Thymus (tissue), 14 donors: ENCODE data around the gene DBP. TPM values are rescaled to one million over a fixed set of nuclear protein-coding genes. Genes with fewer than 3 reads are reported as not detected.
"Not testable (repeated sequence)": the region's sequence is repeated elsewhere in the genome, so short reads cannot be mapped to it uniquely, and the experiment has no call there.

Source experiments
- DNase-seq, 9 donors: peaks; one replicate each; pipeline ENCODE4 v3.0.0-alpha.2; 2013; ENCODE audit warnings: low spot score in 9 of 9, low read depth in 6 of 9, missing footprints in 1 of 9
- H3K27ac ChIP-seq, 2 donors: one replicate each; pipeline ENCODE4 v1.5.1; 2013; ENCODE audit warnings: control low read depth in 1 of 2, low read depth in 1 of 2, low read length in 1 of 2, mild to moderate bottlenecking in 1 of 2, moderate library complexity in 1 of 2
- H3K27me3 ChIP-seq, 2 donors: one replicate each; pipeline ENCODE4 v1.5.1; 2013; ENCODE audit warnings: low read length in 1 of 2; ENCODE audit not compliant: control insufficient read depth in 2 of 2, insufficient read depth in 1 of 2
- H3K36me3 ChIP-seq, 2 donors: one replicate each; pipeline ENCODE4 v1.5.1; 2013; ENCODE audit warnings: low read length in 1 of 2, mild to moderate bottlenecking in 1 of 2, moderate library complexity in 1 of 2; ENCODE audit not compliant: control insufficient read depth in 2 of 2, insufficient read depth in 2 of 2
- H3K4me1 ChIP-seq, 2 donors: one replicate each; pipeline ENCODE4 v1.5.1; 2013; ENCODE audit warnings: low read length in 2 of 2; ENCODE audit not compliant: control insufficient read depth in 2 of 2, insufficient read depth in 2 of 2
- H3K4me3 ChIP-seq, 2 donors: one replicate each; pipeline ENCODE4 v1.5.1; 2013; ENCODE audit warnings: low read length in 2 of 2, control low read depth in 1 of 2, mild to moderate bottlenecking in 1 of 2
- H3K9me3 ChIP-seq, 2 donors: one replicate each; pipeline ENCODE4 v1.5.1; 2013; ENCODE audit warnings: low read length in 1 of 2, mild to moderate bottlenecking in 1 of 2; ENCODE audit not compliant: control insufficient read depth in 2 of 2, insufficient read depth in 1 of 2
- WGBS: extraction: QIAGEN DNeasy Blood & Tissue Kit; methylation state at CpG from one replicate; pipeline ENCODE4 v1.1.7; 2013; 5-methylcytosine and 5-hydroxymethylcytosine counted together
- long read RNA-seq, 10 donors: transcript quantifications; one replicate each; lab custom pipeline, GENCODE V29; 2026
- polyA plus RNA-seq: library from polyadenylated mRNA; stranded (reverse); fragments of 200-250 nt; gene quantifications from one replicate; pipeline ENCODE4 v1.2.3, GENCODE V29; 2013
- total RNA-seq: library from RNA; stranded (reverse); fragments of 120-200 nt; gene quantifications from one replicate; pipeline ENCODE4 v1.2.4, GENCODE V29; 2013
- donor health status: healthy.

The DBP gene, protein sequence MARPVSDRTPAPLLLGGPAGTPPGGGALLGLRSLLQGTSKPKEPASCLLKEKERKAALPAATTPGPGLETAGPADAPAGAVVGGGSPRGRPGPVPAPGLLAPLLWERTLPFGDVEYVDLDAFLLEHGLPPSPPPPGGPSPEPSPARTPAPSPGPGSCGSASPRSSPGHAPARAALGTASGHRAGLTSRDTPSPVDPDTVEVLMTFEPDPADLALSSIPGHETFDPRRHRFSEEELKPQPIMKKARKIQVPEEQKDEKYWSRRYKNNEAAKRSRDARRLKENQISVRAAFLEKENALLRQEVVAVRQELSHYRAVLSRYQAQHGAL
- total RNA-seq, result 15.8 TPM
- polyA plus RNA-seq, result 21.2 TPM
- long read RNA-seq, donor 1, partial matches to known transcripts, result 0 of 1 reads
- long read RNA-seq, donor 1, other reads (novel, unspliced or antisense), result 0 of 1 reads
- long read RNA-seq, donor 2, full-length matches to known transcripts, result 17 of 33 reads
- long read RNA-seq, donor 2, partial matches to known transcripts, result 16 of 33 reads
- long read RNA-seq, donor 2, other reads (novel, unspliced or antisense), result 0 of 33 reads
- long read RNA-seq, donor 3, full-length matches to known transcripts, result 12 of 12 reads
- long read RNA-seq, donor 3, partial matches to known transcripts, result 0 of 12 reads
- long read RNA-seq, donor 3, other reads (novel, unspliced or antisense), result 0 of 12 reads
- long read RNA-seq, donor 4, partial matches to known transcripts, result 0 of 5 reads
- long read RNA-seq, donor 4, other reads (novel, unspliced or antisense), result 0 of 5 reads
- long read RNA-seq, donor 5, full-length matches to known transcripts, result 10 of 10 reads
- long read RNA-seq, donor 5, partial matches to known transcripts, result 0 of 10 reads
- long read RNA-seq, donor 5, other reads (novel, unspliced or antisense), result 0 of 10 reads
- long read RNA-seq, donor 6, transcript DBP-201 (4 exons, 2,229 nt), result major isoform, 5 of 6 reads
- long read RNA-seq, donor 6, partial matches to known transcripts, result 0 of 6 reads
- long read RNA-seq, donor 6, other reads (novel, unspliced or antisense), result 0 of 6 reads
- long read RNA-seq, donor 7, full-length matches to known transcripts, result 6 of 16 reads
- long read RNA-seq, donor 7, partial matches to known transcripts, result 10 of 16 reads
- long read RNA-seq, donor 7, other reads (novel, unspliced or antisense), result 0 of 16 reads
- long read RNA-seq, donor 8, full-length matches to known transcripts, result 7 of 7 reads
- long read RNA-seq, donor 8, partial matches to known transcripts, result 0 of 7 reads
- long read RNA-seq, donor 8, other reads (novel, unspliced or antisense), result 0 of 7 reads
- long read RNA-seq, donor 9, partial matches to known transcripts, result 0 of 6 reads
- long read RNA-seq, donor 9, other reads (novel, unspliced or antisense), result 0 of 6 reads
- long read RNA-seq, donor 10, full-length matches to known transcripts, result 7 of 12 reads
- long read RNA-seq, donor 10, partial matches to known transcripts, result 5 of 12 reads
- long read RNA-seq, donor 10, other reads (novel, unspliced or antisense), result 0 of 12 reads

- H3K36me3 ChIP-seq, result peaks cover 3 to 11% of the 10 kb centered on the region in 2 donors
- DNase-seq, result no peak
- peaks cover 23 to 53% of the 10 kb centered on the region in 2 donors for H3K4me1 ChIP-seq
- H3K4me3 ChIP-seq, result peak within 1 kb of the TSS; percentile 71 to 77
- H3K9me3 ChIP-seq, result peaks cover 0 to 4% of the 10 kb centered on the region in 2 donors
- under 1% methylated on average over 40 of the region's 40 CpGs for WGBS
- peak within 1 kb of the TSS; percentile 91 to 98 for H3K27ac ChIP-seq
- H3K27me3 ChIP-seq, result peaks cover 0 to 14% of the 10 kb centered on the region in 2 donors
These were observed at the start of gene DBP for GRCh38 chr19:48636859-48637448. DBP (minus strand) TSS chr19:48637379; CDS start chr19:48636994, 385 bp downstream.

- not testable (repeated sequence) for H3K27me3 ChIP-seq, H3K4me1 ChIP-seq, DNase-seq, H3K4me3 ChIP-seq, H3K36me3 ChIP-seq, H3K27ac ChIP-seq, H3K9me3 ChIP-seq
- WGBS, result 98% methylated on average over 7 of the region's 7 CpGs
These were observed 49.5 kb upstream of the DBP start for GRCh38 chr19:48686637-48687036.

- DNase-seq, result no peak
- WGBS, result 78% methylated on average over 3 of the region's 3 CpGs
- Histone ChIP-seq H3K4me1 (peaks cover 5 to 11% of the 10 kb centered on the region in 2 donors), H3K36me3 (no peaks in the 10 kb centered on the region), H3K27ac (no peak overlapping the region), H3K9me3 (no peaks in the 10 kb centered on the region), H3K27me3 (no peaks in the 10 kb centered on the region), H3K4me3 (no peak overlapping the region)
These were observed 48.9 kb upstream of the DBP start for GRCh38 chr19:48686088-48686487.

DNA sequence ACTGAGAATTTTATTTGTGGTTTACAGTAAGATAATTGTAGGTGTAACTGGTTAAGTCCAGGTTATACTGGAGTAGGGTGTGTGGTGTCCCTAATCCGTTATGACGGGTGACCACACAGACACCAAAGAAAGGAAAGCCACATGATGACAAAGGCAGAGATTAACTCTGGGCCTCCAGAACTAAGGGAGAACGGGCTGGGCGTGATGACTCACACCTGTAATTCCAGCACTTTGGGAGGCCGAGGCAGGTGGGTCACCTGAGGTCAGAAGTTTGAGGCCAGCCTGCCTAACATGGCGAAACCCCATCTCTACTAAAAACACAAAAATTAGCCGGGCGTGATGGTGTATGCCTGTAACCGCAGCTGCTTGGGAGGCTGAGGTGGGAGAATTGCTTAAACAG is 48.4 kb upstream of the DBP start:
- H3K4me1 ChIP-seq, result peaks cover 10 to 16% of the 10 kb centered on the region in 2 donors
- no peaks in the 10 kb centered on the region for H3K9me3 ChIP-seq
- H3K36me3 ChIP-seq, result no peaks in the 10 kb centered on the region
- no peak overlapping the region for H3K4me3 ChIP-seq
- H3K27me3 ChIP-seq, result no peaks in the 10 kb centered on the region
- WGBS, result 94% methylated on average over 9 of the region's 9 CpGs
- H3K27ac ChIP-seq, result no peak overlapping the region
- DNase-seq, result no peak

- Histone ChIP-seq H3K27ac (no peak overlapping the region), H3K36me3 (no peaks in the 10 kb centered on the region), H3K27me3 (no peaks in the 10 kb centered on the region), H3K4me3 (peak overlapping the region in 1 of 2 donors; percentile 18), H3K9me3 (peaks cover 0 to 4% of the 10 kb centered on the region in 2 donors), H3K4me1 (peaks cover 11 to 19% of the 10 kb centered on the region in 2 donors)
- DNase-seq, result peak in 6 of 9 donors; percentile 34 to 82 (median 54)
- 61% methylated on average over 11 of the region's 11 CpGs for WGBS
These were observed 46.2 kb upstream of the DBP start for GRCh38 chr19:48683349-48683748.

GRCh38 chr19:48681127-48681470 is 43.9 kb upstream of the DBP start:
- peak in 5 of 9 donors; percentile 21 to 74 (median 34) for DNase-seq
- H3K27ac ChIP-seq, result peak overlapping the region in 1 of 2 donors; percentile 65
- peaks cover 15 to 19% of the 10 kb centered on the region in 2 donors for H3K4me1 ChIP-seq
- H3K36me3 ChIP-seq, result no peaks in the 10 kb centered on the region
- H3K27me3 ChIP-seq, result no peaks in the 10 kb centered on the region
- no peak overlapping the region for H3K4me3 ChIP-seq
- peaks cover 0 to 4% of the 10 kb centered on the region in 2 donors for H3K9me3 ChIP-seq
- 34% methylated on average over 7 of the region's 7 CpGs for WGBS

DNA sequence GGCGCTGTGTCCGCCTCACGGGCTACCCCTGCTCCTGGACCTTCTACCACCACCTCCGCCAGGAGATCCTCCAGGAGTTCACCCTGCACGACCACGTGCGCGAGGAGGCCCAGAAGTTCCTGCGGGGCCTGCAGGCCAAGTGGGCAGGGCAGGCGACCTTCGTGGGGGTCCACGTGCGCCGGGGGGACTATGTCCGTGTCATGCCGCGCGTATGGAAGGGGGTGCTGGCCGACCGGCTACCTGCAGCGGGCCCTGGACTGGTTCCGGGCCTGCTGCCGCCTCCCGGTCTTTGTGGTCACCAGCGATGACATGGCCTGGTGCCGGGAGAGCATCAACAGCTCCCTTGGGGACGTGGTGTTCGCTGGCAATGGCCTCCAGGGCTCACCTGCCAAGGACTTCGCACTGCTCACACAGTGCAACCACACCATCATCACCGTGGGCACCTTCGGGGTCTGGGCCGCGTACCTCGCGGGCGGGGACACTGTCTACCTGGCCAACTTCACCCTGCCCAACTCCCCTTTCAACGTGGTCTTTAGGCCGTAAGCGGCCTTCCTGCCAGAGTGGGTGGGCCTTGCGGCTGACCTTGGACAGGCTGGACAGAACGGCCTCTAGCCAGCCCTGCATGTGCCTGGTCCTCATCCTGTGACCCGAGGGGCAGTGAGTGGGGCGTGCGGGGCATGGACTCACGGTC is 43.4 kb upstream of the DBP start:
- no peak overlapping the region for H3K4me3 ChIP-seq
- H3K4me1 ChIP-seq, result peaks cover 15 to 23% of the 10 kb centered on the region in 2 donors
- WGBS, result 93% methylated on average over 45 of the region's 45 CpGs
- peaks cover 0 to 4% of the 10 kb centered on the region in 2 donors for H3K9me3 ChIP-seq
- H3K27ac ChIP-seq, result peak overlapping the region in 1 of 2 donors; percentile 62
- DNase-seq, result no peak
- H3K36me3 ChIP-seq, result no peaks in the 10 kb centered on the region
- H3K27me3 ChIP-seq, result no peaks in the 10 kb centered on the region

DNA sequence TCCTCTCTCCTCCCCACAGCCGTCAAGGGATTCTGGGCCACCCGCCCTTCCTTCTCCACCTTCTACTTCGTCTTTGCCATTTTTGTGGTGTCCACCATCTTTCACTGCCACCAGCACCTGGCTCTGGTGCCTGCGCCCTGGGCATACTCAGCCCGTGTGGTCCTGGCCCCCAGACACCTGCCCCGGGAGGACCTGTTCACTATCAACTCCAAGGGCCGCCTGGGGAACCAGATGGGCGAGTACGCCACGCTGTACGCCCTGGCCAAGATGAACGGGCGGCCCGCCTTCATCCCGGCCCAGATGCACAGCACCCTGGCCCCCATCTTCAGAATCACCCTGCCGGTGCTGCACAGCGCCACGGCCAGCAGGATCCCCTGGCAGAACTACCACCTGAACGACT is 42.8 kb upstream of the DBP start:
- H3K9me3 ChIP-seq, H3K27ac ChIP-seq, H3K4me3 ChIP-seq, H3K36me3 ChIP-seq, DNase-seq, H3K27me3 ChIP-seq: not testable (repeated sequence)
- peaks cover 18 to 28% of the 10 kb centered on the region in 2 donors for H3K4me1 ChIP-seq
- WGBS, result 99% methylated on average over 18 of the region's 19 CpGs
